Trophoblast cell (in vitro differentiated cells and primary cell): ENCODE measurements around the gene KCNA4.

Experiments
- DNase-seq, 2 donors: peaks; one replicate each; pipeline ENCODE4 v3.0.0-alpha.2; 2016
- H2AFZ ChIP-seq: 2 replicates; pipeline ENCODE4 v1.6.1; 2013; ENCODE audit warnings: low read length, moderate library complexity, mild to moderate bottlenecking; ENCODE audit not compliant: insufficient read depth, poor library complexity
- H2AK5ac ChIP-seq: 2 replicates; pipeline ENCODE4 v1.6.1; 2013; ENCODE audit warnings: mild to moderate bottlenecking, low read length
- H2BK120ac ChIP-seq: 2 replicates; pipeline ENCODE4 v1.6.1; 2013; ENCODE audit warnings: low read length, mild to moderate bottlenecking, moderate library complexity; ENCODE audit not compliant: insufficient read depth, poor library complexity
- H2BK12ac ChIP-seq: 2 replicates; pipeline ENCODE4 v1.6.1; 2013; ENCODE audit warnings: mild to moderate bottlenecking, low read length, moderate library complexity
- H2BK5ac ChIP-seq: 2 replicates; pipeline ENCODE4 v1.6.1; 2013; ENCODE audit warnings: low read length, low read depth, moderate library complexity, mild to moderate bottlenecking; ENCODE audit not compliant: poor library complexity
- H3K14ac ChIP-seq: 2 replicates; pipeline ENCODE4 v1.6.1; 2013; ENCODE audit warnings: mild to moderate bottlenecking, low read length
- H3K18ac ChIP-seq: 2 replicates; pipeline ENCODE4 v1.6.1; 2013; ENCODE audit warnings: mild to moderate bottlenecking, low read length
- H3K23ac ChIP-seq: 2 replicates; pipeline ENCODE4 v1.6.1; 2013; ENCODE audit warnings: low read length
- H3K27ac ChIP-seq: 2 replicates; pipeline ENCODE4 v1.5.1; 2013; ENCODE audit warnings: low read depth, mild to moderate bottlenecking, inconsistent platforms, low read length, moderate library complexity
- H3K27me3 ChIP-seq: 2 replicates; pipeline ENCODE4 v1.6.1; 2013; ENCODE audit warnings: inconsistent platforms, mild to moderate bottlenecking, low read length, moderate library complexity; ENCODE audit not compliant: insufficient read depth
- H3K36me3 ChIP-seq, 2 experiments: 1 replicate in 1 of 2; 2 replicates in 1 of 2; pipeline ENCODE4 v1.6.1; 2013; ENCODE audit warnings: low read length in 2 of 2, mild to moderate bottlenecking in 2 of 2, moderate library complexity in 1 of 2; ENCODE audit not compliant: insufficient read depth in 2 of 2, control insufficient read depth in 1 of 2
- H3K4ac ChIP-seq: 2 replicates; pipeline ENCODE4 v1.6.1; 2013; ENCODE audit warnings: low read depth, mild to moderate bottlenecking, low read length, moderate library complexity
- H3K4me1 ChIP-seq, 2 experiments: 1 replicate in 1 of 2; 2 replicates in 1 of 2; pipeline ENCODE4 v1.6.1; 2013; ENCODE audit warnings: low read length in 2 of 2, mild to moderate bottlenecking in 2 of 2, moderate library complexity in 1 of 2; ENCODE audit not compliant: insufficient read depth in 2 of 2, control insufficient read depth in 1 of 2
- H3K4me2 ChIP-seq: 2 replicates; pipeline ENCODE4 v1.6.1; 2013; ENCODE audit warnings: inconsistent platforms, mild to moderate bottlenecking, low read length, moderate library complexity
- H3K4me3 ChIP-seq: 2 replicates; pipeline ENCODE4 v1.5.1; 2013; ENCODE audit warnings: mild to moderate bottlenecking, low read depth, low read length, inconsistent platforms
- H3K79me1 ChIP-seq: one replicate; pipeline ENCODE4 v1.6.1; 2013; ENCODE audit warnings: low read length
- H3K79me2 ChIP-seq: 2 replicates; pipeline ENCODE4 v1.6.1; 2013; ENCODE audit warnings: low read length, mild to moderate bottlenecking; ENCODE audit not compliant: control insufficient read depth, insufficient read depth, poor library complexity
- H3K9ac ChIP-seq: 2 replicates; pipeline ENCODE4 v1.6.1; 2013; ENCODE audit warnings: mild to moderate bottlenecking, low read length
- H3K9me3 ChIP-seq: 2 replicates; pipeline ENCODE4 v1.6.1; 2013; ENCODE audit warnings: low read depth, mild to moderate bottlenecking, control low read depth, inconsistent platforms, low read length; ENCODE audit not compliant: insufficient read depth
- H4K12ac ChIP-seq: 2 replicates; pipeline ENCODE4 v1.6.1; 2013; ENCODE audit warnings: low read depth, mild to moderate bottlenecking, low read length, moderate library complexity
- H4K8ac ChIP-seq: 2 replicates; pipeline ENCODE4 v1.6.1; 2013; ENCODE audit warnings: low read depth, mild to moderate bottlenecking, low read length, moderate library complexity
- H4K91ac ChIP-seq: one replicate; pipeline ENCODE4 v1.6.1; 2013; ENCODE audit warnings: low read depth, mild to moderate bottlenecking, low read length, moderate library complexity
- WGBS: extraction: QIAGEN DNeasy Blood & Tissue Kit; methylation state at CpG from one replicate; pipeline ENCODE4 v1.1.7; 2013; ENCODE audit warnings: missing lambda C conversion rate; ENCODE audit not compliant: insufficient read length, insufficient coverage; ENCODE audit errors: extremely low coverage; 5-methylcytosine and 5-hydroxymethylcytosine counted together

KCNA4 gene

GRCh38 chr11:30019481-30019880 lies 2.7 kb upstream of the KCNA4 start:
- Histone ChIP-seq H3K23ac (no peak overlapping the region), H3K9ac (no peak overlapping the region), H3K79me1 (no peaks in the 10 kb centered on the region), H2AK5ac (no peak overlapping the region), H3K4ac (no peak overlapping the region), H4K91ac (no peak overlapping the region), H3K4me2 (no peak overlapping the region), H3K27ac (no peak overlapping the region), H3K27me3 (peaks cover 32% of the 10 kb centered on the region), H2AFZ (no peak overlapping the region), H2BK120ac (no peak overlapping the region), H3K36me3 (no peaks in the 10 kb centered on the region), H3K4me1 (peaks cover 4 to 7% of the 10 kb centered on the region in 2 experiments), H2BK12ac (no peak overlapping the region), H3K79me2 (no peaks in the 10 kb centered on the region), H2BK5ac (no peak overlapping the region), H4K8ac (no peak overlapping the region), H3K14ac (no peak overlapping the region), H3K9me3 (no peaks in the 10 kb centered on the region), H3K4me3 (no peak overlapping the region), H3K18ac (no peak overlapping the region), H4K12ac (no peak overlapping the region)
- DNase-seq = peak in 1 of 2 donors; percentile 32
- no CpG with 5 or more reads among the region's 3 CpGs for WGBS

GRCh38 chr11:30018495-30018894 lies 1.7 kb upstream of the KCNA4 start:
- DNase-seq = no peak
- Histone ChIP-seq H3K36me3 (no peaks in the 10 kb centered on the region), H2BK5ac (no peak overlapping the region), H3K27me3 (peaks cover 32% of the 10 kb centered on the region), H2AFZ (no peak overlapping the region), H2BK120ac (no peak overlapping the region), H3K4me3 (no peak overlapping the region), H3K27ac (no peak overlapping the region), H2AK5ac (no peak overlapping the region), H2BK12ac (no peak overlapping the region), H3K4me2 (no peak overlapping the region), H3K4ac (no peak overlapping the region), H3K18ac (no peak overlapping the region), H3K4me1 (peaks cover 4 to 7% of the 10 kb centered on the region in 2 experiments), H4K12ac (no peak overlapping the region), H3K9ac (no peak overlapping the region), H3K23ac (no peak overlapping the region), H4K8ac (no peak overlapping the region), H3K79me1 (no peaks in the 10 kb centered on the region), H4K91ac (no peak overlapping the region), H3K9me3 (no peaks in the 10 kb centered on the region), H3K79me2 (no peaks in the 10 kb centered on the region), H3K14ac (no peak overlapping the region)
- no CpG with 5 or more reads among the region's 21 CpGs for WGBS

GRCh38 chr11:30017445-30017895 lies 640 bp upstream of the KCNA4 start:
- H3K27me3 ChIP-seq = peaks cover 32% of the 10 kb centered on the region
- H3K4me2 ChIP-seq = peak overlapping the region; percentile 77
- no peak overlapping the region for H4K8ac ChIP-seq
- no peak overlapping the region for H3K18ac ChIP-seq
- no peaks in the 10 kb centered on the region for H3K79me1 ChIP-seq
- H3K4me1 ChIP-seq = peaks cover 4 to 7% of the 10 kb centered on the region in 2 experiments
- no peak overlapping the region for H2BK120ac ChIP-seq
- H3K36me3 ChIP-seq = no peaks in the 10 kb centered on the region
- no peak overlapping the region for H3K4ac ChIP-seq
- no peak overlapping the region for H4K12ac ChIP-seq
- no peak overlapping the region for H4K91ac ChIP-seq
- no peaks in the 10 kb centered on the region for H3K79me2 ChIP-seq
- no peak overlapping the region for H3K14ac ChIP-seq
- no CpG with 5 or more reads among the region's 19 CpGs for WGBS
- no peaks in the 10 kb centered on the region for H3K9me3 ChIP-seq
- no peak overlapping the region for H3K23ac ChIP-seq
- H2AFZ ChIP-seq = no peak overlapping the region
- H2BK12ac ChIP-seq = no peak overlapping the region
- H3K9ac ChIP-seq = no peak overlapping the region
- H2AK5ac ChIP-seq = no peak overlapping the region
- H3K27ac ChIP-seq = no peak overlapping the region
- no peak overlapping the region for H2BK5ac ChIP-seq
- DNase-seq = no peak
- H3K4me3 ChIP-seq = no peak overlapping the region

- Histone ChIP-seq H4K91ac (no peak overlapping the region), H3K79me2 (no peaks in the 10 kb centered on the region), H2BK120ac (no peak overlapping the region), H3K79me1 (no peaks in the 10 kb centered on the region), H3K9me3 (peaks cover 4% of the 10 kb centered on the region), H2AK5ac (no peak overlapping the region), H3K36me3 (no peaks in the 10 kb centered on the region), H3K9ac (no peak overlapping the region), H3K18ac (no peak overlapping the region), H3K27me3 (peaks cover 32% of the 10 kb centered on the region), H3K27ac (no peak overlapping the region), H3K4ac (no peak overlapping the region), H3K4me1 (peaks cover 4 to 7% of the 10 kb centered on the region in 2 experiments), H4K8ac (no peak overlapping the region), H4K12ac (no peak overlapping the region), H3K4me3 (no peak overlapping the region), H2AFZ (no peak overlapping the region), H3K14ac (no peak overlapping the region), H2BK12ac (no peak overlapping the region), H3K23ac (no peak overlapping the region), H3K4me2 (no peak overlapping the region), H2BK5ac (no peak overlapping the region)
- no peak for DNase-seq
- no CpG with 5 or more reads among the region's 32 CpGs for WGBS
Observed at GRCh38 chr11:30015725-30016412, 961 bp downstream of the KCNA4 start.
